Measurements from ENCODE around the gene GAGE12G. TPM values are rescaled to one million over a fixed set of nuclear protein-coding genes. Genes with fewer than 3 reads are reported as not detected.

GAGE12G gene
- total RNA-seq, 2 experiments from 2014 or later = not detected

Other genes with a start within 250 kb of the GAGE12G start
- not detected for gene GAGE12J, start 248.4 kb upstream of the GAGE12G start, total RNA-seq
- gene GAGE13, start 238.8 kb upstream of the GAGE12G start, total RNA-seq = not detected
- not detected for gene GAGE12C, start 38.2 kb upstream of the GAGE12G start, total RNA-seq
- not detected for gene GAGE12D, start 28.7 kb upstream of the GAGE12G start, total RNA-seq
- gene GAGE12E, start 19.1 kb upstream of the GAGE12G start, total RNA-seq = not detected
- gene GAGE12F, start 9.6 kb upstream of the GAGE12G start, total RNA-seq = not detected
- not detected for gene GAGE12H, start 9.5 kb downstream of the GAGE12G start, total RNA-seq
- not detected for gene GAGE2A, start 19.1 kb downstream of the GAGE12G start, total RNA-seq
- not detected for gene GAGE1, start 28.6 kb downstream of the GAGE12G start, total RNA-seq
- not detected for gene PAGE1, start 125.6 kb downstream of the GAGE12G start, total RNA-seq